Activated CD8-positive, alpha-beta memory T cell treated with anti-CD3 and anti-CD28 coated beads, Interleukin-2, amount 50 U/mL, for 1 hour (primary cell): Measurements from ENCODE around the gene SULT1B1.
"Not testable (repeated sequence)": the region's sequence is repeated elsewhere in the genome, so short reads cannot be mapped to it uniquely, and the experiment has no call there.

Source experiments
- DNase-seq: peaks from one replicate; pipeline ENCODE4 v3.0.0-alpha.2; 2020; ENCODE audit errors: extremely low read depth

The SULT1B1 gene

GRCh38 chr4:69760455-69760854, at the start of gene SULT1B1:
Gene SULT1B1, minus strand, starts transcription at chr4:69760620. Its CDS starts 5,403 bp downstream, at chr4:69755217.
- DNase-seq = peak; percentile 13

- no peak for DNase-seq
Observed at GRCh38 chr4:69800599-69800998, 40.2 kb upstream of the SULT1B1 start.

- no peak for DNase-seq
Observed at GRCh38 chr4:69799337-69799736, 38.9 kb upstream of the SULT1B1 start.

GRCh38 chr4:69793732-69794131, 33.3 kb upstream of the SULT1B1 start:
- DNase-seq = no peak

GRCh38 chr4:69787879-69788278, 27.5 kb upstream of the SULT1B1 start:
- no peak for DNase-seq

- no peak for DNase-seq
Observed at GRCh38 chr4:69786547-69786946, 26.1 kb upstream of the SULT1B1 start.

GRCh38 chr4:69785211-69785831, 24.9 kb upstream of the SULT1B1 start:
- no peak for DNase-seq

GRCh38 chr4:69782651-69783310, 22.4 kb upstream of the SULT1B1 start:
- DNase-seq = no peak

- no peak for DNase-seq
Observed at GRCh38 chr4:69781458-69782418, 21.3 kb upstream of the SULT1B1 start.

- no peak for DNase-seq
Observed at GRCh38 chr4:69780141-69780540, 19.7 kb upstream of the SULT1B1 start.

- DNase-seq = no peak
Observed at GRCh38 chr4:69776696-69777095, 16.3 kb upstream of the SULT1B1 start.

- DNase-seq = no peak
Observed at GRCh38 chr4:69775321-69775867, 15.0 kb upstream of the SULT1B1 start.

GRCh38 chr4:69773484-69773883, 13.1 kb upstream of the SULT1B1 start:
- DNase-seq = no peak

GRCh38 chr4:69768554-69768953, 8.1 kb upstream of the SULT1B1 start:
- not testable (repeated sequence) for DNase-seq

- no peak for DNase-seq
Observed at GRCh38 chr4:69765751-69766150, 5.3 kb upstream of the SULT1B1 start.

GRCh38 chr4:69764311-69764710, 3.9 kb upstream of the SULT1B1 start:
- DNase-seq = no peak

GRCh38 chr4:69763233-69763632, 2.8 kb upstream of the SULT1B1 start:
- no peak for DNase-seq

GRCh38 chr4:69759189-69759604, 1.2 kb downstream of the SULT1B1 start:
- no peak for DNase-seq

- no peak for DNase-seq
Observed at GRCh38 chr4:69757464-69757863, 3.0 kb downstream of the SULT1B1 start.

GRCh38 chr4:69754926-69755580, 5.4 kb downstream of the SULT1B1 start:
- no peak for DNase-seq

- no peak for DNase-seq
Observed at GRCh38 chr4:69753686-69754085, 6.7 kb downstream of the SULT1B1 start.

- no peak for DNase-seq
Observed at GRCh38 chr4:69750346-69750745, 10.1 kb downstream of the SULT1B1 start.
